ENCODE data around the gene NEURL1. TPM values are rescaled to one million over a fixed set of nuclear protein-coding genes. Genes with fewer than 3 reads are reported as not detected.

NEURL1 gene
- total RNA-seq, 1 experiment from 2014 or later, result 4.8 TPM

- TF ChIP-seq, protein P1, sequence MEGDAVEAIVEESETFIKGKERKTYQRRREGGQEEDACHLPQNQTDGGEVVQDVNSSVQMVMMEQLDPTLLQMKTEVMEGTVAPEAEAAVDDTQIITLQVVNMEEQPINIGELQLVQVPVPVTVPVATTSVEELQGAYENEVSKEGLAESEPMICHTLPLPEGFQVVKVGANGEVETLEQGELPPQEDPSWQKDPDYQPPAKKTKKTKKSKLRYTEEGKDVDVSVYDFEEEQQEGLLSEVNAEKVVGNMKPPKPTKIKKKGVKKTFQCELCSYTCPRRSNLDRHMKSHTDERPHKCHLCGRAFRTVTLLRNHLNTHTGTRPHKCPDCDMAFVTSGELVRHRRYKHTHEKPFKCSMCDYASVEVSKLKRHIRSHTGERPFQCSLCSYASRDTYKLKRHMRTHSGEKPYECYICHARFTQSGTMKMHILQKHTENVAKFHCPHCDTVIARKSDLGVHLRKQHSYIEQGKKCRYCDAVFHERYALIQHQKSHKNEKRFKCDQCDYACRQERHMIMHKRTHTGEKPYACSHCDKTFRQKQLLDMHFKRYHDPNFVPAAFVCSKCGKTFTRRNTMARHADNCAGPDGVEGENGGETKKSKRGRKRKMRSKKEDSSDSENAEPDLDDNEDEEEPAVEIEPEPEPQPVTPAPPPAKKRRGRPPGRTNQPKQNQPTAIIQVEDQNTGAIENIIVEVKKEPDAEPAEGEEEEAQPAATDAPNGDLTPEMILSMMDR (conservative IDR thresholded peaks at IDR 0.05), result no peak
- TF ChIP-seq EZH2 (IDR thresholded peaks at IDR 0.05; ENCODE audit: low read depth), result no peak
- CTCF ChIA-PET, result no interaction called here
Observed at GRCh38 chr10:103589074-103589630, 95.6 kb downstream of the NEURL1 start.

GRCh38 chr10:103590060-103590459 lies 96.6 kb downstream of the NEURL1 start:
- Histone ChIP-seq H3K4me3 (no peak overlapping the region), H2AFZ (no peak overlapping the region), H3K4me1 (replicated peaks; ENCODE audit: insufficient read depth) (no peaks in the 10 kb centered on the region; the same call in 1 of the 2 replicates), H4K20me1 (ENCODE audit: insufficient read depth) (no peaks in the 10 kb centered on the region), H3K9me2 (ENCODE audit: insufficient read depth) (no peaks in the 10 kb centered on the region), H3K27ac (no peak overlapping the region), H3K4me2 (no peak overlapping the region), H3K27me3 (ENCODE audit: insufficient read depth, low read depth) (no peaks in the 10 kb centered on the region), H3K9me3 (ENCODE audit: insufficient read depth, low read depth) (no peaks in the 10 kb centered on the region), H3K79me2 (ENCODE audit: low read depth) (no peaks in the 10 kb centered on the region), H3K36me3 (ENCODE audit: low read depth) (no peaks in the 10 kb centered on the region), H3F3A (ENCODE audit: insufficient read depth, low read depth) (no peaks in the 10 kb centered on the region)
- TF ChIP-seq, protein P1 (conservative IDR thresholded peaks at IDR 0.05), result no peak
- TF ChIP-seq EZH2 (IDR thresholded peaks at IDR 0.05; ENCODE audit: low read depth), result no peak
- CTCF ChIA-PET, result interaction anchor here (0.6 kb wide), 1 partner anchor 1048 kb away, joined by 3 read pairs; no protein-coding TSS in a partner anchor
- no peak for DNase-seq
- no TSS peak for BruUV-seq (replicated peaks)
- intact Hi-C loops (cut with micrococcal nuclease; ENCODE audit: unreplicated experiment), result loop anchor here (5.0 to 10.0 kb wide), 2 partner anchors 98 to 265 kb away; partner anchors contain the start of genes NEURL1 and SH3PXD2A
- POLR2A ChIA-PET (ENCODE audit: unreplicated experiment), result no interaction called here

More at GRCh38 chr10:103589074-103589630, 95.6 kb downstream of the NEURL1 start:
- BruUV-seq (replicated peaks), result no TSS peak
- DNase-seq, result no peak
- Histone ChIP-seq H3K79me2 (ENCODE audit: low read depth) (no peaks in the 10 kb centered on the region), H3K9me3 (ENCODE audit: insufficient read depth, low read depth) (no peaks in the 10 kb centered on the region), H2AFZ (no peak overlapping the region), H3K27ac (no peak overlapping the region), H3K4me1 (replicated peaks; ENCODE audit: insufficient read depth) (no peaks in the 10 kb centered on the region; the same call in 1 of the 2 replicates), H3K4me2 (no peak overlapping the region), H3K27me3 (ENCODE audit: insufficient read depth, low read depth) (no peaks in the 10 kb centered on the region), H3F3A (ENCODE audit: insufficient read depth, low read depth) (no peaks in the 10 kb centered on the region), H3K36me3 (ENCODE audit: low read depth) (no peaks in the 10 kb centered on the region), H3K4me3 (no peak overlapping the region), H4K20me1 (ENCODE audit: insufficient read depth) (no peaks in the 10 kb centered on the region), H3K9me2 (ENCODE audit: insufficient read depth) (no peaks in the 10 kb centered on the region)
- POLR2A ChIA-PET (ENCODE audit: unreplicated experiment), result interaction anchor here (0.7 kb wide), 1 partner anchor 1378 kb away, joined by 24 read pairs; no protein-coding TSS in a partner anchor
- intact Hi-C loops (cut with micrococcal nuclease; ENCODE audit: unreplicated experiment), result no loop called here

DNA sequence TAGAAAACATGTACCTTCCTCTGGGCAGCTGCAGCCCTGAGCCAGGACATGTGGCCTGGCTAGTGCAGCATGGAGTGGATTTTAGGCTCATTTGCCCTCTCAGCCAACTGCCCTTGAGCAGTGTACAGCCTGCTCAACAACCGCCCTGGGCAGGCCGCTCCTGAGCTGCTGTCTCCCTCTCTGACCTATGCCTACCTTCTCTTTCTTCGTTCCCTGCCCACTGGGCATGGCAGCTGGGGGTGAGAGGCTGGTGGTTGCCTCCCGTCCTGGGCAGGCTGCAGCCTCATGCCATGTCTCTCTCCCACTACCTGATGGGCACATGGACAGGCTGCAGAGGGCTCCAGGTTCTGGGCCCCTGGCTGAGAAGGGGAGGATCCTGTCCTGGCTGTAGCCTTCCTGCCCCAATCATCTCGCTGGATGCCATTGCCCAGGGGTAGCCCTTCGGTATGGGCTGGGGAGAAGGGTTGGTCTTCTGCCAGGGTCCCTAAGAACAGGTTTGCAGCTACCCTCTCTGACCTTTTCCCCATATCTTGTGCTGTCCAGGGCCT lies 97.3 kb downstream of the NEURL1 start:
- Histone ChIP-seq H3K4me2 (no peak overlapping the region), H3K27me3 (ENCODE audit: insufficient read depth, low read depth) (no peaks in the 10 kb centered on the region), H2AFZ (no peak overlapping the region), H3F3A (ENCODE audit: insufficient read depth, low read depth) (no peaks in the 10 kb centered on the region), H3K4me1 (replicated peaks; ENCODE audit: insufficient read depth) (no peaks in the 10 kb centered on the region; the same call in 1 of the 2 replicates), H3K9me3 (ENCODE audit: insufficient read depth, low read depth) (no peaks in the 10 kb centered on the region), H3K36me3 (ENCODE audit: low read depth) (no peaks in the 10 kb centered on the region), H3K27ac (no peak overlapping the region), H3K9me2 (ENCODE audit: insufficient read depth) (no peaks in the 10 kb centered on the region), H4K20me1 (ENCODE audit: insufficient read depth) (no peaks in the 10 kb centered on the region), H3K79me2 (ENCODE audit: low read depth) (no peaks in the 10 kb centered on the region), H3K4me3 (no peak overlapping the region)
- POLR2A ChIA-PET (ENCODE audit: unreplicated experiment), result interaction anchor here (0.5 kb wide), 1 partner anchor 416 kb away, joined by 4 read pairs; no protein-coding TSS in a partner anchor
- intact Hi-C loops (cut with micrococcal nuclease; ENCODE audit: unreplicated experiment), result loop anchor here (5.0 to 10.0 kb wide), 2 partner anchors 99 to 264 kb away; partner anchors contain the start of genes NEURL1 and SH3PXD2A
- CTCF ChIA-PET, result interaction anchor here (0.6 kb wide), 1 partner anchor 1047 kb away, joined by 3 read pairs; no protein-coding TSS in a partner anchor
- no peak for TF ChIP-seq EZH2 (IDR thresholded peaks at IDR 0.05; ENCODE audit: low read depth)
- TF ChIP-seq, protein P1 (conservative IDR thresholded peaks at IDR 0.05), result no peak
- BruUV-seq (replicated peaks), result no TSS peak
- DNase-seq, result no peak
